Stimulated activated naive CD4-positive, alpha-beta T cell treated with Interleukin-2 at 50 U/mL for 16 hours (primary cell): ENCODE data around the gene KIRREL3.
"Not testable (repeated sequence)": the region's sequence is repeated elsewhere in the genome, so short reads cannot be mapped to it uniquely, and the experiment has no call there.

Source experiments
- DNase-seq: peaks from one replicate; lab custom pipeline; 2025; lab: John Stamatoyannopoulos, UW

KIRREL3 gene

GRCh38 chr11:126381960-126382359 is 618.6 kb downstream of the KIRREL3 start:
- DNase-seq: not testable (repeated sequence)

GRCh38 chr11:126380909-126381308 is 619.7 kb downstream of the KIRREL3 start:
- no peak for DNase-seq

GRCh38 chr11:126378763-126379162 is 621.8 kb downstream of the KIRREL3 start:
- DNase-seq: no peak

GRCh38 chr11:126375726-126376125 is 624.8 kb downstream of the KIRREL3 start:
- no peak for DNase-seq

- not testable (repeated sequence) for DNase-seq
Measured at GRCh38 chr11:126374562-126375300, 625.8 kb downstream of the KIRREL3 start.

- DNase-seq: not testable (repeated sequence)
Measured at GRCh38 chr11:126373389-126374066, 627.0 kb downstream of the KIRREL3 start.
